ENCODE measurements around the gene PRKCG.

PRKCG gene

GRCh38 chr19:53873773-53874605 is 8.0 kb upstream of the PRKCG start:
- DNase-seq: no peak

GRCh38 chr19:53874606-53874990 is 7.4 kb upstream of the PRKCG start:
- no peak for DNase-seq

GRCh38 chr19:53875602-53876325 is 6.2 kb upstream of the PRKCG start:
- DNase-seq: no peak

GRCh38 chr19:53876651-53877224 is 5.3 kb upstream of the PRKCG start:
- DNase-seq: no peak

GRCh38 chr19:53877361-53877766 is 4.6 kb upstream of the PRKCG start:
- no peak for DNase-seq

- no peak for DNase-seq
These were observed 3.2 kb upstream of the PRKCG start for GRCh38 chr19:53878776-53879139.

- DNase-seq: peak; percentile 75
These were observed 2.6 kb upstream of the PRKCG start for GRCh38 chr19:53879140-53880081.

- no peak for DNase-seq
These were observed 1.1 kb upstream of the PRKCG start for GRCh38 chr19:53880711-53881481.

GRCh38 chr19:53882391-53883050 is 524 bp downstream of the PRKCG start:
- DNase-seq: no peak

GRCh38 chr19:53883231-53883661 is 1.2 kb downstream of the PRKCG start:
- DNase-seq: no peak

- DNase-seq: no peak
These were observed 1.7 kb downstream of the PRKCG start for GRCh38 chr19:53883741-53884140.

GRCh38 chr19:53884256-53884655 is 2.3 kb downstream of the PRKCG start:
- DNase-seq: no peak

GRCh38 chr19:53885036-53885435 is 3.0 kb downstream of the PRKCG start:
- no peak for DNase-seq

- DNase-seq: no peak
These were observed 10.4 kb downstream of the PRKCG start for GRCh38 chr19:53892301-53892980.

GRCh38 chr19:53892981-53893325 is 11.0 kb downstream of the PRKCG start:
- DNase-seq: no peak

- no peak for DNase-seq
These were observed 12.7 kb downstream of the PRKCG start for GRCh38 chr19:53894707-53895106.

GRCh38 chr19:53896682-53897081 is 14.7 kb downstream of the PRKCG start:
- no peak for DNase-seq

GRCh38 chr19:53897459-53897858 is 15.5 kb downstream of the PRKCG start:
- DNase-seq: no peak

- no peak for DNase-seq
These were observed 16.2 kb downstream of the PRKCG start for GRCh38 chr19:53898166-53898565.

GRCh38 chr19:53898636-53899341 is 16.8 kb downstream of the PRKCG start:
- DNase-seq: no peak
